ENCODE data around the gene TSHR.

TSHR gene

DNA sequence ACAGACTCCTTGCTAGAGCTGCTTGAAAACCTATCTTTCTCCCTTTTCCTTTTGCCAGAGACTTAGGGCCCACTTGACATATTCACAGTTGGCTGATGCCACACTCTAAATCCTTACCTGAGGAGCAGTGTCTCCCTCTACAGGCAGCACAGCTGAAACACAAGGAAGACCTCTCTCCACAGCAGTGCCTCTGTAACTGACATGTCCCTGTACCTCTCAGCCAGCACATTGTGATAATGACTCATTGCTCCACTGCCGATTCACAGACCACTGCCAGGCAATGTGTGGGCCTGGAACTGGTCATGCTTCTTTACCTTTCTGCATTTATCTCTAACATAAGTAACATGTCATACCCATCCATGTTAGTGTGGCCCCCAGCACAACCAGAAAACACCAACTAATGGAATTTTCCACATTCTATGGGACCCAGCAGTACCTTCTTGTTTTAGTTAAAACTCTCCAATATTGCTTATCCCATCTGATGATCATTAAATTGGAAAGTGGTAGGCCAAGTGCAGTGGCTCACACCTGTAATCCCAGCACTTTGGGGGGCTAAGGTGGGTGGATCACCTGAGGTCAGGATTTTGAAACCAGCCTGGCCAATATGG lies 208.8 kb downstream of the TSHR start:
- H3K4me3 ChIP-seq (ENCODE audit: low read depth, low read length): no peak overlapping the region
- TF ChIP-seq, protein P1, sequence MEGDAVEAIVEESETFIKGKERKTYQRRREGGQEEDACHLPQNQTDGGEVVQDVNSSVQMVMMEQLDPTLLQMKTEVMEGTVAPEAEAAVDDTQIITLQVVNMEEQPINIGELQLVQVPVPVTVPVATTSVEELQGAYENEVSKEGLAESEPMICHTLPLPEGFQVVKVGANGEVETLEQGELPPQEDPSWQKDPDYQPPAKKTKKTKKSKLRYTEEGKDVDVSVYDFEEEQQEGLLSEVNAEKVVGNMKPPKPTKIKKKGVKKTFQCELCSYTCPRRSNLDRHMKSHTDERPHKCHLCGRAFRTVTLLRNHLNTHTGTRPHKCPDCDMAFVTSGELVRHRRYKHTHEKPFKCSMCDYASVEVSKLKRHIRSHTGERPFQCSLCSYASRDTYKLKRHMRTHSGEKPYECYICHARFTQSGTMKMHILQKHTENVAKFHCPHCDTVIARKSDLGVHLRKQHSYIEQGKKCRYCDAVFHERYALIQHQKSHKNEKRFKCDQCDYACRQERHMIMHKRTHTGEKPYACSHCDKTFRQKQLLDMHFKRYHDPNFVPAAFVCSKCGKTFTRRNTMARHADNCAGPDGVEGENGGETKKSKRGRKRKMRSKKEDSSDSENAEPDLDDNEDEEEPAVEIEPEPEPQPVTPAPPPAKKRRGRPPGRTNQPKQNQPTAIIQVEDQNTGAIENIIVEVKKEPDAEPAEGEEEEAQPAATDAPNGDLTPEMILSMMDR (IDR thresholded peaks at IDR 0.05; ENCODE audit: insufficient read depth, low read depth, low read length, missing control alignments): peak; percentile 78
- DNase-seq (ENCODE audit: low read depth): peak; percentile 78

DNA sequence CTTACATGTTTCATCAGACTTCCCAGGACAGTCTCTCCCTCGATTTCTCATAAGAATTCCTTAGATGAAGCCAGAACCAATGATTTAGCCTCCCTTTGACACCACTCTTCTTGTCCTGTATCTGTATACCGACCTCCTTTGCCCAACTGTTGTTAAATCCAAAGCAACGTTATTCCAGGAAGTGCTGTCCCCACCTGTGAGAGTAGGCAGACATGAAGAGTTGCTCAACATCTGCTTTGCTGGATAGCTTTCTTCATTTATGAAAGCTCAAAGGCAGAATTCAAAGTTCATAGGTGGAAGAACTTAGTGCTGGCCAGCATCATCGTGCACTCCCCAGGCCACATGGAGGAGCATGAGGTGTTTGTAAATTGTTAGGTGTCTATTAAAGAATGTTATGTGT lies 209.8 kb downstream of the TSHR start:
- DNase-seq (ENCODE audit: low read depth): no peak
- no peak overlapping the region for H3K4me3 ChIP-seq (ENCODE audit: low read depth, low read length)
- TF ChIP-seq, protein P1 (IDR thresholded peaks at IDR 0.05; ENCODE audit: insufficient read depth, low read depth, low read length, missing control alignments): no peak

DNA sequence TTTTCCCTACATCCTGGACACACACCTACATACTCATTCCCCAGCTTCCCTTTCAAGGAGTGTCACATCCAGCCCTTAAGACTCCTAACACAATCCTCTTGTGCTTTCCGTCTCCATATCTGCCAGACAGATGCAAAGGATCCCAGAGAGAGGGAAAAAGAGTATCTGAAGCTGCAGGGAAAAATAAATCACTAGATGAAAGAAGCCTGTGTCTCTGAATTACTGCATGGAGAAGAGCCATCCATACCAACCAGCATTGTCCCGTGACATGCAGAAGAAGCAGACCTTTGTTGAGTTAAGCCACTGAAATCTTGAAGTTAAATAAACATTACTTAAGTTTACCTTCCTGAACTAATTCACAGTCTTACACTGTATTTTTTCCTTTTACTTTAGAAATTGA lies 210.7 kb downstream of the TSHR start:
- TF ChIP-seq, protein P1 (IDR thresholded peaks at IDR 0.05; ENCODE audit: insufficient read depth, low read depth, low read length, missing control alignments): no peak
- DNase-seq (ENCODE audit: low read depth): no peak
- H3K4me3 ChIP-seq (ENCODE audit: low read depth, low read length): no peak overlapping the region

DNA sequence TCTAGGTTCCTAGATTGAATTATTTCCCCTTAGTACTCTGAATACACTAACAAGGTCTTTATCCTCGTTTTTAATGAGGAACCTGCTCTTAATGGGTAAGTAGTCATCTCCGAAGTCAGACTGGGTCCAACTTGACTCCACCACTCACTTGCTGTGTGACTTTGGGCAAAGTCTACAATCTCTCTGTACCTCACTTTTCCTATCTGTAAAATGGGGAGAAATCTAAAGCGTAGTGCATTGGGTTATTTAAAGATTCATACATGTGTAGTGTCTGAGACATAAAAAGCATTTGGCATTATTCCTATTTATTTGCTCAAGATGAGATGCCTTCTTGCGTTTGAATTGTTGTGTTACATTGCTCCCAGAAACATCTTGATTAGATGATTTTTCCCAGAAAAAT lies 213.8 kb downstream of the TSHR start:
- TF ChIP-seq, protein P1 (IDR thresholded peaks at IDR 0.05; ENCODE audit: insufficient read depth, low read depth, low read length, missing control alignments): no peak
- DNase-seq (ENCODE audit: low read depth): no peak
- peak overlapping the region; percentile 56 for H3K4me3 ChIP-seq (ENCODE audit: low read depth, low read length)

DNA sequence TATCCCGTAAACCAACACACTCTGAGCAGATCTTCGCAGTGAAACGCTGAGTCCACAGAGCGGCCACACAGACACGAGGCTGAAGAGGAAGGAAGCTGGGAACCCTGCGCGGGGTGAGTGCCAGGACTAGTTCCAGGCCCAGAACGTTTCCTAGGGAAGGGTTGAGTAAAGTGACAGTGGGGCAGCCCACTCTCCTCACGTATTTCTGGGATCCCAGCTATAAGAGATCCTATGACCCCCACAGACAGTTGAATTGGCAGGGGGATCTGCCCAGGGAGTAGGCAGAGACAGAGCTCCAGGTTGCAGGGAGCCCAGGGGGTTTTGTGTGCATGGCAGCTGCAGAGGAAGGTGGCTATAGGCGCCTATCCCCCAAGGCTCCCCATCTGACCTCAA lies 214.3 kb downstream of the TSHR start:
- TF ChIP-seq, protein P1 (IDR thresholded peaks at IDR 0.05; ENCODE audit: insufficient read depth, low read depth, low read length, missing control alignments): no peak
- peak overlapping the region; percentile 56 for H3K4me3 ChIP-seq (ENCODE audit: low read depth, low read length)
- DNase-seq (ENCODE audit: low read depth): peak; percentile 29

DNA sequence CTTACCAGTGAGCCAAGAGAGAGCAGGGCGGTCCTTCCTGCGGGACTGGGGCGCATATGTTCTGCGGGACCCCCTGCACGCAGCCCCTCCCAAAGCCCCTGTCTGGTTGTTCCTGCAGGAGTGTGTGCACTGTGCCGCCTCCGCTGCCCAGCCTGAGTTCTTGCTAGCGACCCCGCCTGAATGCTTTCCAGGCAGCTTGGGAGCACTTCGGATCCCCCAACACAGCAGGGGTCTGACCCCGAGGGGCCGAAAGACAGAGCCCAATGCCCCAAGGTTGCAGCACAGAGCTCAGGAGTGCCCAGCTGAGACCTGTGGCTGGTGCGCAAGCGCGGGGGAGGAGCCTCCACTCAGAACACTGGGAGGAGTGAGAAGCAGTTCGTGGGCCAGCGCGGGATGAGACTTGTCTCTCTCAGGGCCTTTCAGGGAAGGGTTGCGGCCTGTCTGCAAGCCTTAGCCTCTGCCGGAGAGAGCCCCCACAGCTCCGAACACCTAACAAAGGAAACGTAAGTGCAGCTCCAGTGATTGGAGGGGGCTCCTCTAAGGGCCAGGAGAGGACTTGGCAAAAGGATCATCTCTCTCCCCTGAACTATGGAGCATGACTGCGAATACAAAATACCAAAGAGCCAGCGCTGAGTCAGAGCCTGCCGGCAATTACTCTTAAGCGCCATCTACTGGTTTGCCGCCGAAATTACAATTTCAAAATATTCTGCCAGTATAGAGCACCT lies 214.8 kb downstream of the TSHR start:
- peak; percentile 93 for DNase-seq (ENCODE audit: low read depth)
- peak overlapping the region; percentile 56 for H3K4me3 ChIP-seq (ENCODE audit: low read depth, low read length)
- TF ChIP-seq, protein P1 (IDR thresholded peaks at IDR 0.05; ENCODE audit: insufficient read depth, low read depth, low read length, missing control alignments): peak; percentile 79
